K562 (cell line): ENCODE data around the gene SESN3. TPM values are rescaled to one million over a fixed set of nuclear protein-coding genes. Genes with fewer than 3 reads are reported as not detected.

Experiments
- ARID1B ChIP-seq: fragments of 450-650 bp; IDR thresholded peaks from 2 replicates; pipeline ENCODE4 v1.6.1; 2016; ENCODE audit warnings: antibody characterized with exemption, mild to moderate bottlenecking, inconsistent platforms
- ARID2 ChIP-seq: fragments of 450-650 bp; IDR thresholded peaks from 2 replicates; pipeline ENCODE4 v1.6.1; 2017; ENCODE audit warnings: antibody characterized with exemption, mild to moderate bottlenecking
- ATF7 ChIP-seq: fragments of 450-650 bp; IDR thresholded peaks from 2 replicates; pipeline ENCODE4 v1.7.1; 2014; ENCODE audit warnings: mild to moderate bottlenecking, moderate library complexity
- BACH1 ChIP-seq: fragments of 200-800 bp; sonication (Bioruptor generic); IDR thresholded peaks from 2 replicates; pipeline ENCODE4 v1.6.1; 2016; ENCODE audit warnings: missing genetic modification characterization, missing compliant biosample characterization
- CBX5 ChIP-seq: IDR thresholded peaks from 2 replicates; pipeline ENCODE4 v1.6.1; 2014; ENCODE audit warnings: low read depth, borderline replicate concordance
- CHD4 ChIP-seq: fragments of 200-600 bp; sonication (generic); IDR thresholded peaks from 3 replicates; pipeline ENCODE4 v1.6.1; 2012; ENCODE audit warnings: low read depth, mild to moderate bottlenecking, mixed read lengths, low read length, inconsistent platforms; ENCODE audit not compliant: insufficient read depth, insufficient replicate concordance, poor library complexity, severe bottlenecking
- CTBP1 ChIP-seq: fragments of 450-650 bp; IDR thresholded peaks from 2 replicates; pipeline ENCODE4 v1.6.1; 2016; ENCODE audit warnings: borderline replicate concordance
- ERF ChIP-seq: fragments of 450-650 bp; formaldehyde crosslinking; IDR thresholded peaks from 2 replicates; pipeline ENCODE4 v1.4.0; 2020; ENCODE audit warnings: mild to moderate bottlenecking, mixed read lengths
- ETS1 ChIP-seq: conservative IDR thresholded peaks from 2 replicates; pipeline ENCODE4 v1.6.1; 2011; ENCODE audit warnings: low read depth, mild to moderate bottlenecking, low read length; ENCODE audit not compliant: control insufficient read depth
- ETV5 ChIP-seq: sonication (generic); formaldehyde crosslinking; IDR thresholded peaks from 2 replicates; pipeline ENCODE4 v1.4.0; 2020; ENCODE audit warnings: low read depth, mild to moderate bottlenecking, missing genetic modification reagents
- GATAD2A ChIP-seq: fragments of 450-650 bp; IDR thresholded peaks from 2 replicates; pipeline ENCODE4 v1.6.1; 2017
- HMG20B ChIP-seq: fragments of 250-450 bp; sonication (Bioruptor Pico); IDR thresholded peaks from 2 replicates; pipeline ENCODE4 v1.5.0; 2021; ENCODE audit warnings: mild to moderate bottlenecking
- IRF9 ChIP-seq: fragments of 450-650 bp; IDR thresholded peaks from 2 replicates; pipeline ENCODE4 v1.6.1; 2016; ENCODE audit warnings: missing biosample characterization, missing genetic modification characterization
- PHF8 ChIP-seq: fragments of 200-600 bp; sonication (generic); IDR thresholded peaks from 2 replicates; pipeline ENCODE4 v1.6.1; 2012; ENCODE audit warnings: mixed run types, mild to moderate bottlenecking, inconsistent platforms, low read length, moderate library complexity, borderline replicate concordance
- SAFB ChIP-seq: fragments of 200-400 bp; formaldehyde crosslinking; IDR thresholded peaks from 2 replicates; pipeline ENCODE4 v1.6.1; 2017; ENCODE audit warnings: low read depth, low read length, borderline replicate concordance
- SMAD3 ChIP-seq: fragments of 450-650 bp; formaldehyde crosslinking; conservative IDR thresholded peaks from 2 replicates; pipeline ENCODE4 v1.4.0; 2020; ENCODE audit warnings: mild to moderate bottlenecking
- SNIP1 ChIP-seq: fragments of 450-650 bp; IDR thresholded peaks from 2 replicates; pipeline ENCODE4 v1.7.1; 2017; ENCODE audit warnings: low read depth, mild to moderate bottlenecking
- SNRNP70 ChIP-seq: fragments of 200-400 bp; formaldehyde crosslinking; optimal IDR thresholded peaks from 2 replicates; pipeline ENCODE3; 2017; ENCODE audit warnings: low read depth, low read length
- TCFL5 ChIP-seq: fragments of 250-450 bp; sonication (Bioruptor Pico); conservative IDR thresholded peaks from 2 replicates; pipeline ENCODE4 v1.6.1; 2021; ENCODE audit warnings: mild to moderate bottlenecking, moderate library complexity, matching md5 sums
- TRIM28 ChIP-seq: fragments of 450-650 bp; IDR thresholded peaks from 2 replicates; pipeline ENCODE4 v1.6.1; 2017
- U2AF1 ChIP-seq: fragments of 200-400 bp; formaldehyde crosslinking; optimal IDR thresholded peaks from 2 replicates; pipeline ENCODE3; 2017; ENCODE audit warnings: mild to moderate bottlenecking, low read depth, low read length, moderate library complexity
- ZBTB34 ChIP-seq: fragments of 250-450 bp; sonication (Bioruptor Pico); IDR thresholded peaks from 2 replicates; pipeline ENCODE4 v1.8.0; 2021; ENCODE audit warnings: mild to moderate bottlenecking, moderate library complexity
- ZFP1 ChIP-seq: fragments of 450-650 bp; formaldehyde crosslinking; IDR thresholded peaks from 2 replicates; pipeline ENCODE4 v1.4.0; 2020; ENCODE audit warnings: mild to moderate bottlenecking, mixed read lengths
- ZKSCAN3 ChIP-seq: fragments of 250-450 bp; sonication (Bioruptor Pico); IDR thresholded peaks from 2 replicates; pipeline ENCODE4 v1.4.0; 2020
- ZNF212 ChIP-seq: fragments of 450-650 bp; formaldehyde crosslinking; IDR thresholded peaks from 2 replicates; pipeline ENCODE4 v1.4.0; 2020; ENCODE audit warnings: mild to moderate bottlenecking
- ZNF217 ChIP-seq: sonication (generic); formaldehyde crosslinking; IDR thresholded peaks from 2 replicates; pipeline ENCODE4 v1.8.0; 2022; ENCODE audit warnings: mild to moderate bottlenecking, missing genetic modification reagents
- ZNF561 ChIP-seq: fragments of 450-650 bp; formaldehyde crosslinking; conservative IDR thresholded peaks from 2 replicates; pipeline ENCODE4 v1.4.0; 2020; ENCODE audit warnings: mild to moderate bottlenecking, moderate library complexity
- ZNF668 ChIP-seq: fragments of 250-450 bp; sonication (Bioruptor Pico); IDR thresholded peaks from 2 replicates; pipeline ENCODE4 v1.8.0; 2022; ENCODE audit warnings: mild to moderate bottlenecking, inconsistent platforms
- polyA plus RNA-seq, 8 experiments: library from polyadenylated mRNA; depleted of rRNA in 4 of 8; stranded (reverse) in 5 of 8; unstranded in 3 of 8; fragments of >200 nt; fragmentation: Nextera tagmentation in 2 of 8; fragmentation: Illumina TruSeq in 1 of 8; extraction: Ambion mirVana in 2 of 8; extraction: Trizol in 1 of 8; gene quantifications; 2 replicates each; pipeline versions ENCODE4 v1.2.1 to v1.2.3, GENCODE V29; 2011 to 2014; ENCODE audit warnings: inconsistent platforms in 1 of 8, missing spikeins in 1 of 8
- total RNA-seq, 7 experiments: library from RNA; depleted of rRNA in 6 of 7; stranded (reverse); fragments of >200 nt in 6 of 7; fragmentation: Illumina TruSeq in 2 of 7; extraction: Trizol in 2 of 7; gene quantifications; 2 replicates each; pipeline versions ENCODE4 v1.2.1 to v1.2.3, GENCODE V29; 2011 to 2021; ENCODE audit warnings: low replicate concordance in 1 of 7

Gene SESN3
- total and polyA plus RNA-seq, 9 of the 15 experiments (the other 6 are each of a cell fraction or from before 2014, with no cell fraction given), result 0.44 to 2.6 (median 1.5) TPM

GRCh38 chr11:95154514-95154913 lies 76.5 kb downstream of the SESN3 start (continued):
- TF ChIP-seq ETS1, result no peak
- no peak for TF ChIP-seq ERF (CRISPR knock-in tag)
- TF ChIP-seq HMG20B (CRISPR knock-in tag), result no peak
- no peak for TF ChIP-seq ARID1B
- TF ChIP-seq ARID2, result peak; percentile 47; the same call in 1 of the 2 replicates
- TF ChIP-seq TCFL5 (CRISPR knock-in tag), result no peak
- TF ChIP-seq PHF8, result no peak
- TF ChIP-seq CHD4, result no peak
- no peak for TF ChIP-seq ZNF561 (CRISPR knock-in tag)
- TF ChIP-seq TRIM28, result peak; percentile 55
- TF ChIP-seq ETV5 (CRISPR knock-in tag), result no peak
- no peak for TF ChIP-seq ZNF217
- TF ChIP-seq IRF9 (tag), result no peak
- no peak for TF ChIP-seq ZKSCAN3 (CRISPR knock-in tag)
- TF ChIP-seq SMAD3 (CRISPR knock-in tag), result no peak
- 0 out of 2 replicates have a peak, but pooled peaks have one; percentile 19 for TF ChIP-seq CTBP1
- no peak for TF ChIP-seq ZNF212 (CRISPR knock-in tag)
- 0 out of 2 replicates have a peak, but pooled peaks have one; percentile 19 for TF ChIP-seq ATF7
- no peak for TF ChIP-seq ZFP1 (CRISPR knock-in tag)
- no peak for TF ChIP-seq SNIP1
- TF ChIP-seq CBX5, result 0 out of 2 replicates have a peak, but pooled peaks have one; percentile 43
- no peak for TF ChIP-seq GATAD2A
- no peak for TF ChIP-seq ZBTB34 (CRISPR knock-in tag)
- no peak for TF ChIP-seq U2AF1
- TF ChIP-seq SAFB, result no peak
- no peak for TF ChIP-seq BACH1 (tag)
- TF ChIP-seq SNRNP70, result no peak
- TF ChIP-seq ZNF668 (CRISPR knock-in tag), result no peak
